Eye (tissue), 1 donor: Measurements from ENCODE around the gene NUP43.
"Not testable (repeated sequence)": the region's sequence is repeated elsewhere in the genome, so short reads cannot be mapped to it uniquely, and the experiment has no call there.

Source experiments
- DNase-seq: peaks from one replicate; pipeline ENCODE4 v3.0.0-alpha.2; 2015

NUP43 gene

GRCh38 chr6:149683256-149683859 lies 63.0 kb downstream of the NUP43 start:
- DNase-seq = peak; percentile 40

- DNase-seq = not testable (repeated sequence)
Observed at GRCh38 chr6:149681845-149682244, 64.5 kb downstream of the NUP43 start.

- no peak for DNase-seq
Observed at GRCh38 chr6:149681209-149681608, 65.1 kb downstream of the NUP43 start.

- DNase-seq = no peak
Observed at GRCh38 chr6:149680503-149680902, 65.8 kb downstream of the NUP43 start.
